Psoas muscle (tissue), 8 donors: ENCODE data around the gene IRS1. TPM values are rescaled to one million over a fixed set of nuclear protein-coding genes. Genes with fewer than 3 reads are reported as not detected.

Experiments
- ATAC-seq, 4 donors: fragments of 200-7000 bp; cut with Tn5 transposase; one replicate each; pipeline ENCODE4 v1.9.1; 2020; ENCODE audit warnings: moderate library complexity in 3 of 4, mild to moderate bottlenecking in 2 of 4
- DNase-seq, 2 donors: peaks; one replicate each; pipeline ENCODE4 v3.0.0-alpha.2; 2020
- H3K27ac ChIP-seq: fragments of 200-600 bp; one replicate; pipeline ENCODE4 v1.8.0; 2022
- H3K27me3 ChIP-seq, 3 donors: fragments of 200-600 bp in 1 of 3; one replicate each; pipeline versions ENCODE4 v1.6.1 to v1.8.0; 2013 to 2022; ENCODE audit warnings: low read length in 2 of 3, mild to moderate bottlenecking in 2 of 3, moderate library complexity in 1 of 3; ENCODE audit not compliant: insufficient read depth in 3 of 3
- H3K36me3 ChIP-seq, 2 donors: fragments of 200-600 bp in 1 of 2; one replicate each; pipeline versions ENCODE4 v1.6.1 to v1.8.0; 2013 to 2022; ENCODE audit warnings: low read depth in 1 of 2, mild to moderate bottlenecking in 1 of 2, moderate library complexity in 1 of 2; ENCODE audit not compliant: insufficient read depth in 1 of 2
- H3K4me1 ChIP-seq: fragments of 200-600 bp; one replicate; pipeline ENCODE4 v1.8.0; 2022
- H3K4me3 ChIP-seq: fragments of 200-600 bp; one replicate; pipeline ENCODE4 v1.8.0; 2022; ENCODE audit warnings: mild to moderate bottlenecking
- H3K9me3 ChIP-seq: fragments of 200-600 bp; one replicate; pipeline ENCODE4 v1.8.0; 2022
- WGBS, 3 donors: extraction: QIAGEN DNeasy Blood & Tissue Kit; methylation state at CpG; one replicate each; pipeline versions ENCODE4 v1.1.6 to v1.1.7; 2013; 5-methylcytosine and 5-hydroxymethylcytosine counted together
- intact Hi-C, 2 donors: fragments of 100-400 bp; cut with DNase I; formaldehyde crosslinking; loops; one replicate each; pipeline versions ENCODE4 v1.11.0 to v1.14.2; 2022
- polyA plus RNA-seq, 3 donors: library from polyadenylated mRNA; stranded (reverse); fragments of 200-250 nt; gene quantifications; one replicate each; pipeline ENCODE4 v1.2.3, GENCODE V29; 2013
- total RNA-seq, 4 donors: library from RNA; stranded (reverse); fragmentation: NEBNext Ultra II Directional in 2 of 4; extraction: Animal tissue kit (Norgen Biotek cat#: 25700) in 2 of 4; gene quantifications; one replicate each; pipeline versions ENCODE4 v1.2.1 to v1.2.4, GENCODE V29; 2021 to 2023
- TF ChIP-seq, protein P1 (sequence below): fragments of 200-600 bp; IDR thresholded peaks from one replicate; pipeline ENCODE4 v1.8.0; 2022; ENCODE audit warnings: antibody characterized with exemption
- donor health status: healthy with polysubstance abuse.
- donor health status: DM: no; HTN: no; CAD: no; lungs with moderate emphysema.
- donor health status: Bipolar disorder and iron deficiency.
- donor health status: healthy.
- donor health status: DM: yes; HTN: yes; CAD: no.
- donor health status: DM: no; HTN: no; CAD: no.
- donor health status: DM: no; HTN: no; CAD: no.
- donor health status: DM: yes; HTN: yes; CAD: no.

IRS1 gene
- total and polyA plus RNA-seq, 7 donors = 2.5 to 21.0 (median 11.9) TPM

DNA sequence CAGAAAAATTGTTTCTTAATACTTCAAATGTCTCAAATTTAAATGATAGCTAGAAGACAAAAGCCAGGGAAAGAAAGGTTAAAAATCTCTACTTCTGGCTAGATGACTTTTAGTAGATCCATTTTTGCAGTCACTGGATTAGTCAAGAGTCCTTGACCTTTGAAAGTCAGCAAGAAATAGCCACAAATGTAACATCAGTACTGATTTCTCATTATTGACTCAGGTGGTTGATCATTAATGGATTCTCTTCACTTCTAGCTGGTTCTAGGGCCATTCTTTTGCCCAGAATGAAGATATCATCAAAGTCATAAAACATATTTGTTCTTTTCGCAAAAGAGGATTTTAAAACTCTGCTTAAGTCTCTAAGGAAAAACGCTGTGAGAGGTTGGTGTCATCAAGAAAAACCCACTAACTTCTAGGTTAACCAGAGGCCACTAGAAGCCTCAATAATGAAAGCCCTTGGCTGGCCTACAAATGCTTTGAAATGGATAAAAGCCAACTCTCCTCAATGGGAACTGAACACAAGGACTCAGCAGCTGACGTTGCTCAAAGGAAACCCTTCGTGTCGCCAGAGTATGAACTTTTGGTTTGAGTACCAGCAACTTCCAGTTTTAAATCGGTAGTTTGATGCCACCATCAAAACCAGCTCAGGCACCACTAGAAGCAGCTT, 66.3 kb downstream of the IRS1 start:
- intact Hi-C loops = no loop called here
- H3K27me3 ChIP-seq = no peaks in the 10 kb centered on the region
- no peak overlapping the region for H3K4me3 ChIP-seq
- H3K4me1 ChIP-seq = peaks cover 17% of the 10 kb centered on the region
- no peaks in the 10 kb centered on the region for H3K9me3 ChIP-seq
- no peaks in the 10 kb centered on the region for H3K36me3 ChIP-seq
- 35 to 57% (median 44%) methylated on average over 6 of the region's 6 CpGs for WGBS, 3 donors
- TF ChIP-seq, protein P1, sequence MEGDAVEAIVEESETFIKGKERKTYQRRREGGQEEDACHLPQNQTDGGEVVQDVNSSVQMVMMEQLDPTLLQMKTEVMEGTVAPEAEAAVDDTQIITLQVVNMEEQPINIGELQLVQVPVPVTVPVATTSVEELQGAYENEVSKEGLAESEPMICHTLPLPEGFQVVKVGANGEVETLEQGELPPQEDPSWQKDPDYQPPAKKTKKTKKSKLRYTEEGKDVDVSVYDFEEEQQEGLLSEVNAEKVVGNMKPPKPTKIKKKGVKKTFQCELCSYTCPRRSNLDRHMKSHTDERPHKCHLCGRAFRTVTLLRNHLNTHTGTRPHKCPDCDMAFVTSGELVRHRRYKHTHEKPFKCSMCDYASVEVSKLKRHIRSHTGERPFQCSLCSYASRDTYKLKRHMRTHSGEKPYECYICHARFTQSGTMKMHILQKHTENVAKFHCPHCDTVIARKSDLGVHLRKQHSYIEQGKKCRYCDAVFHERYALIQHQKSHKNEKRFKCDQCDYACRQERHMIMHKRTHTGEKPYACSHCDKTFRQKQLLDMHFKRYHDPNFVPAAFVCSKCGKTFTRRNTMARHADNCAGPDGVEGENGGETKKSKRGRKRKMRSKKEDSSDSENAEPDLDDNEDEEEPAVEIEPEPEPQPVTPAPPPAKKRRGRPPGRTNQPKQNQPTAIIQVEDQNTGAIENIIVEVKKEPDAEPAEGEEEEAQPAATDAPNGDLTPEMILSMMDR = no peak
- DNase-seq (no peak), ATAC-seq (peak in 1 of 4 donors; percentile 38)
- H3K27ac ChIP-seq = peak overlapping the region; percentile 58

DNA sequence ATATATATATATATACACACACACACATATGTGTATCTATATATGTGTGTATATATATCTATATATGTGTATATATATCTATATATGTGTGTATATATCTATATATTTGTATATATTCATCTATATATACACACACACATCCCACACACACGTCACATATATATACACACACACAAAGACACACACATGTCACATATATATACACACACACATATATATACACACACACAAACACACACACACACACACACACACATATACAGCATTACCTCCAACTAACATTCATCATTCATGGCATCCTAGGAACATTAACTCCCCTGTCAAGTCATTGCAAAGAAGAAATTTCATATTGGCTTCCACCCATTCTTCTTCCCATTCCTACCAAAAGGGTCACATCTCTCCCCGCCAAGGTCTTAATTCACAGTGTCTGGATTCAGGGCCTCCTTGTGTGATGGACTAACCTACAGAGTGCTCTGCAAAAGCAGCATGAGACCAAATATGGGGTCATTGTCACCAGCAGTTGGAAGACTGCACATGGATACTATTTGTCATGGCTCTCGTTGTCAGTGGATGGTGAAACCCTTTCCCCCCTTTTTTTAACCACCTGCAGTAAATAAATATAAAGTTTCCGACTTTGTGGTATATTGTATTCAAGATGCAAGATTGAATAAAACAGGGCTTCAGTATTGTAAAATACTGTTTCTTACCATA, 67.0 kb downstream of the IRS1 start:
- no peak overlapping the region for H3K4me3 ChIP-seq
- TF ChIP-seq, protein P1 = no peak
- H3K36me3 ChIP-seq = no peaks in the 10 kb centered on the region
- ATAC-seq (peak in 1 of 4 donors; percentile 26), DNase-seq (no peak)
- 67 to 93% (median 73%) methylated on average over 4 of the region's 4 CpGs for WGBS, 3 donors
- no peaks in the 10 kb centered on the region for H3K27me3 ChIP-seq
- H3K27ac ChIP-seq = peak overlapping the region; percentile 58
- no peaks in the 10 kb centered on the region for H3K9me3 ChIP-seq
- intact Hi-C loops = no loop called here
- H3K4me1 ChIP-seq = peaks cover 17% of the 10 kb centered on the region

DNA sequence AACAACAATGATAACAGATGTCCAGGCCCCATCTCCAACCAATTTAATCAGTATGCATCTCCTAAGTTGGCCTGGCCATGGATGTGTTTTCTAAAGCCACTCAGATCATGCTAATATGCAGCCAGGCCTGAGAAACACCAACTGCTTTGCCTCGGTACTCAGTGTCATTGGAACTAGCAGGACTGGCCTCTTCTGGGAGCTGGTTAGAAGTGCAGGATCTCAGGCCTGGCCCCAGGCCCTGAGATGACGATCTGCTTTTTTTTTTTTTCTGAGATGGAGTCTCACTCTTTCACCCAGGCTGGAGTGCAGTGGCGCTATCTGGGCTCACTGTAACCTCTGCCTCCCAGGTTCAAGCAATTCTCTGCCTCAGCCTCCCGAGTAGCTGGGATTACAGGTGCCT, 69.1 kb downstream of the IRS1 start:
- intact Hi-C loops = no loop called here
- ATAC-seq (peak; percentile 82 to 90 (median 89)), DNase-seq (peak; percentile 17 to 55)
- TF ChIP-seq, protein P1 = peak; percentile 26
- Histone ChIP-seq H3K9me3 (no peaks in the 10 kb centered on the region), H3K4me1 (peaks cover 20% of the 10 kb centered on the region), H3K27ac (no peak overlapping the region), H3K36me3 (no peaks in the 10 kb centered on the region), H3K27me3 (no peaks in the 10 kb centered on the region), H3K4me3 (no peak overlapping the region)
- WGBS, 3 donors = 37 to 72% (median 48%) methylated on average over 4 of the region's 4 CpGs

DNA sequence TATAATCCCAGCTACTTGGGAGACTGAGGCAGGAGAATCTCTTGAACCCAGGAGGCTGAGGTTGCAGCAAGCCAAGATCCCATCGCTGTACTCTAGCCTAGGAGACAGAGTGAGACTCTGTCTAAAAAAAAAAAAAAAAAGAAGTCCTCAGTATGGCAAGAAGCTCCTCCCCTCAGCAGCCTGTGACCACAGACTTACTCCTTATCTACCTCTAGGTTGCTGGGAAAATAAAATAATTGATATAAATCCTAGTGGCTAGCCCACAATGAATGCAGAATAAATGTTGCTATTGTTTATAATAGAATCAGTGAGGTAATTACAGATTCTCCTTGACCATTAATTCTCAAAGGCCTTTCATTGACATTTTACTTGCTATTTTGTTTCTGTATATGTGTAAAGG, 70.6 kb downstream of the IRS1 start:
- peaks cover 13% of the 10 kb centered on the region for H3K4me1 ChIP-seq
- TF ChIP-seq, protein P1 = no peak
- H3K4me3 ChIP-seq = no peak overlapping the region
- DNase-seq (no peak), ATAC-seq (no peak)
- WGBS, 3 donors = 94 to 100% (median 96%) methylated on average over 1 of the region's 1 CpG
- intact Hi-C loops = no loop called here
- H3K27ac ChIP-seq = no peak overlapping the region
- H3K27me3 ChIP-seq = no peaks in the 10 kb centered on the region
- no peaks in the 10 kb centered on the region for H3K36me3 ChIP-seq
- no peaks in the 10 kb centered on the region for H3K9me3 ChIP-seq
